ENCODE results near the gene CD209.
"Not testable (repeated sequence)": the region's sequence is repeated elsewhere in the genome, so short reads cannot be mapped to it uniquely, and the experiment has no call there.

Gene CD209

DNA sequence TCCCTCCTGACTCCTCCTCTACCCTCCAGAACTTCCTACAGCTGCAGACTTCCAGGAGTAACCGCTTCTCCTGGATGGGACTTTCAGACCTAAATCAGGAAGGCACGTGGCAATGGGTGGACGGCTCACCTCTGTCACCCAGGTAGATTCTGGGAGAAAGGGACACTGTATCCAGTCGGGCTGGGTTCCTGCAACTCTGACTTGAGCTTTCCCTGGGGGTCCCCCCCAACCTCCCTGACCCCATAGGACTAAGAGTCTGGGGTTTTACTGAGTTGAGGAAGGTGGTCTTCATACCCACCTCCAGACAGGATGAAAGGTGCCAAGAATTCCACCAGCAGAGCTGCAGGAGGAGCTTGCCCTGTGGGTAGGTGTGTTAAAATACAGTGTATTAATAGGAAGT lies 20.2 kb upstream of the CD209 start:
- DNase-seq (ENCODE audit: low read depth): no peak

DNA sequence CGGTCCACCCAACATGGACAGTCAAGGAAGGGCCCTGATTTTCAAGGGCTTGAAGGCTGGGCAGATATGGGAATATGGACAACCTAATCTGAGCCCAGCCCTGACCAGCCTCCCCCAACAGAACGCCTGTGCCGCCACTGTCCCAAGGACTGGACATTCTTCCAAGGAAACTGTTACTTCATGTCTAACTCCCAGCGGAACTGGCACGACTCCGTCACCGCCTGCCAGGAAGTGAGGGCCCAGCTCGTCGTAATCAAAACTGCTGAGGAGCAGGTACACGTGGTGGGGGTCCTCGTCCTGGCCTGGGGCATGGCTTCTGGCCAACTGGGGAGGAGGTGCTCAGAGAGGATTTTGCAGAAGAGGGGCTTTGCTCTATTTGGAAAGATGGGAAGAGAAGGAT lies 19.2 kb upstream of the CD209 start:
- DNase-seq (ENCODE audit: low read depth): no peak

DNA sequence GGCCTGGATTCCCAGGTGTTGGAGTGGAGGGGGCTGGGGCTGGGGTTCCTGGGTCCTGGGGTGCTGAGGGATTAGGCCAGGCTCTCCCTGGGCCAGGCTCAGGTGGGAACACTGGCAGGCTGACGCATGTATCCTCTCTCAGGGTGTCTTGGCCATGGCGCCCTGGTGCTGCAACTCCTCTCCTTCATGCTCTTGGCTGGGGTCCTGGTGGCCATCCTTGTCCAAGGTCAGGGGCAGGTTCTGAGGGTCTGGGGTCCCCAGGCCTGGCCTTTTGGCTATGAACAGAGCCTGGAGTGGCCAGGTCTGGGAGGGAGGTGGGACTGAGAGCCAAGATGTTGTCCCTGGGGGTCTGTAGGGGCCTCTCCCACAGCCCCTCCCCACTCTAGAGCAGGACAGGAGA lies 17.7 kb upstream of the CD209 start:
- DNase-seq (ENCODE audit: low read depth): not testable (repeated sequence)

DNA sequence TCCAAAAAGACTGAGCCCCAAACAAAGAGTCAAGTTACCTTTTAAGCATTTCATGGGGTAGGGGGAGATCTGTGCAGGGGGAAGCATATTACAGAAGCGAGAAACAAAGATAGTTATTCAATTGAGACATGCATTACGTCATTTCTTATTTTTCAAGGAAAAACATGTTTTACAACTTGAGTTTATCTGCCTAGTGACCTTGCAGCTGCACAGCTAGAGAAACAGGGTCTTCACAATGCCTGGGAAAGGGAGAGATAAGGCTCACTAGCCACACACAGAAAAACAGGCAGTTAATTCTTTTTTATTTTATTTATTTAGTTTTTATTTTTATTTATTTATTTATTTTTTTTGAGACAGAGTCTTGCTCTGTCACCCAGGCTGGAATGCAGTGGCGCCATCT lies 16.8 kb upstream of the CD209 start:
- not testable (repeated sequence) for DNase-seq (ENCODE audit: low read depth)

DNA sequence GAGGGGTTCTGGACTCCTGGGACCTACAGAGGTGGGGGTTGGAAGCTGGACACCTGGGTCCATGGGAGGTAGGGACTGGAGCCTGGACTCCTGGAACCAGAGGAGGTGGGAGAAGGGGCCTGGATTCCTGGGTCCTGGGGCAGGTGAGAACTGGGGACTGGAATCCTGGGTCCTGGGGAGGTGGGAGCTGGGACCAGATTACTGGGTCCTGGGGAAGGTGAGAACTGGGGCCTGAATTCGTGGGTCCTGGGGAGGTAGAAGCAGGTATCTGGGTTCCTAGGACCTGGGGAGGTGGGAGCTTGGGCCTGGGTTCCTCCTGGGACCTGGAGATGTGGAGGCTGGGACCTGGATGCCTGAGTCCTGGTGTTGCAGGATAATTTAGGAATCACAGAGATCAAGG lies 16.4 kb upstream of the CD209 start:
- DNase-seq (ENCODE audit: low read depth): no peak

DNA sequence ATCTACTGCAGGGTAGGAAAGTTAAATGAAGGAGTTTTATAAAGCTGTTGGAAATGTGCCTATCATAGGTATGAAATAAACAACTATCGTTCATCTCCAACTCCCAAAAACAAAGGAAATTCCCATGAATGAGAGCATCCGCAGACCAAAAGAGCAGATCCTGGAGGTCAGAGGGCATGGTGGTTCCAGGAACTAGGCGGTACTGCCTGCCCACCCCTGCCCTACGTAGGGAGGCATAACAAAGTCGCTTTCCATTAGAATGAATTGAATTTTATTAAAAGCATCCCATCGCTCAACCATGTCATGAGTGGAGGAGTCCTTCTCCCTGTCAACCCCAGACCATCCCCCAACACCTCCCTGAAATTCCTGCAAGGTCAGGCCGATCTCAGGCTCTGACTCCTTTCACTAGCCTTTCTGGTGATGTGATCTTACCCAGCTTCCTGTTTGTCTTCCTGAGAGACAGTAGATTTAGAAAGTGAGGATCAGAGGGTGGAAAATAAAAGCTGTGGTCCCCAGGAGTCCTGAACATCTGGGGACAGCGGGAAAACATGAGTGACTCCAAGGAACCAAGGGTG lies 15.5 kb upstream of the CD209 start, which contains the start of gene CLEC4M:
CLEC4M (plus strand) TSS at position 525 of the 575 bp plus-strand sequence; CDS start at position 549, 24 bp downstream.
- DNase-seq (ENCODE audit: low read depth): no peak

DNA sequence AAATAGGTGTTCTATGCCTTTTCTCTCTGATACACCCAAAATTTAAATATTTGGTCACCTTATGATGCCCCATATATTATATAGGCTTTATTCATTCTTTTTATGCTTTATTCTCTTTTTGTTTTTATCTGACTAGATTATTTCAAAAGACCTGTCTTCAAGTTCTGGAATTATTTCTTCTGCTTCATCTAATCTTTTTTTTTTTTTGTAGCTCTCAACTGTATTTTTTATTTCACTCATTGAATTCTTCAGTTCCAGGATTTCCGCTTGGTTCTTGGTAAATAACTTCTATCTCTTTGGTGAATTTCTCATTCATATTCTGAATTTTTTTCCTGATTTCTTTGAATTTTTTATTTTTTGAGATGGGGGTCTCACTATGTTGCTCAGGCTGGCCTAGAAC lies 11.8 kb upstream of the CD209 start:
- DNase-seq (ENCODE audit: low read depth): no peak

DNA sequence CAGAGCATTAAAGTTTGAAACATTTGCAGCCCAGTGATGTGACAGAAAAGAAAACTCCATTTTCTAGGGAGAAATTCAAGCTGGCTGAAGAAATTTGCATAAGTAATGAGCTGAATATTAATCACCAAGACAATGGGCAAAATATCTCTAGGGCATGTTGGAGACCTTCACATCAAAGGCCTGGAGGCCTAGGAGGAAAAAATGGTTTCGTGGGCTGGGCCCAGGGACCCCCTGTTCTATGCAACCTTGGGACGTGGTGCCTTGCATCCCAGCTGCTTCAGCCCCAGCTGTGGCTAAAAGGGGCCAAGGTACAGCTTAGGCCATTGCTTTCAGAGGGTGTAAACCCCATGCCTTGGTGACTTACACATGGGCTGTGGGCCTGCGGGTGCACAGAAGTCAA lies 10.0 kb upstream of the CD209 start:
- DNase-seq (ENCODE audit: low read depth): no peak

DNA sequence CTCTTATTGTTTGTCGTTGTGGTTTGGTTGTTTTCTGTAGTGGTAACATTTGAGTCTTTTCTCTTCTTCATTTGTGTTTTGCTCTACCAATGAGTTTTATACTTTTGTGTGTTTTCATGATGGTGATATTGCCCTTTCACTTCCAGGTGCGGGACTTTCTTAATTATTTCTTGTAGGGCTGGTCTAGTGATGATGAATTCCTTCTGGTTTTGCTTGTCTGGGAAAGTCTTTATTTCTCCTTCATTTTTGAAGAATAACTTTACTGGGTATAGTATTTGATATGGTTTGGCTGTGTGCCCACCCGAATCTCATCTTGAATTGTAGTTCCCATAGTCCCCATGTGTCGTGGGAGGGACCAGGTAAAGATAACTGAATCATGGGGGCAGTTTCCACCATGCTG lies 8.9 kb upstream of the CD209 start:
- no peak for DNase-seq (ENCODE audit: low read depth)

DNA sequence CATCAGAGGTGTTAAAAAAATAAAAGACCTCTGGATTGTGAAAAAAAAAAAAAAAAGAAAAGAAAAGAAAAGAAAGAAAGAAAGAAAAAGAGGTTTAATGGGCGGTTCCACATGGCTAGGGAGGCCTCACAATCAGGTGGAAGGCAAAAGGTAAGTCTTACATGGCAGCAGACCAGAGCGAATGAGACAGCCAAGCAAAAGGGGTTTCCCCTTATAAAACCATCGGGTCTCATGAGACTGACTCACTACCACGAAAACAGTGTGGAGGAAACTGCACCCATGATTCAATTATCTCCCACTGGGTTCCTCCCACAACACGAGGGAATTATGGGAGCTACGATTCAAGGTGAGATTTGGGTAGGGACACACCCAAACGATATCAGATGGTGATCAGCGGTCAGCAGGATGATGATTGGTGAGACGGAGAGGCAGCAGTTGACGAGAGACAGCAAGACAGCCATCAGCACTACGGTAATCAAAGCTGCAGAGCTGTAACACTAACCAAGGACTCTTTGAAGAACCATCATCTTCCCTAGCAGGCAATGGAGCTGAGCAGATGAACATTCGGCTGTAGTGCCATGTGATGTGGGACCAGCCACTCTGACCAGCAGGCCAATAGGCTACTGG lies 3.9 kb upstream of the CD209 start:
- DNase-seq (ENCODE audit: low read depth): no peak

DNA sequence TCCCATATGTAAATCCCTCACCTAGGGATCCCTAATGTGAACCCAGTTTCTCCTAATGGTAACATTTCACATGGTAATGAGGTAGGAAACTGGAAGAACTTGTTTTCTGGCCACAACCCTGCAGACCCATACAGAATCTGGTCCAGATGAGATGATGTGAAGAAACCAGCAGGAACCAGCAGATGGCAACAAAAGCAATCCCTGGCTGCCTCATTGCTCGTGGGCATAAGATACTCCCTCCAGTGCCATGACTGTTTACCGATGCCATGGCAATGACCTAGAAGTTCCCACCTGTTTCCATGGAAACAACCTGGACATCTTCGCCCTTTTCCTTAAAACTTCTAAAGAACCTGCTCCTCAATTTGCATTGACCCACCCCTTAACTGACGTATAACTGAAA lies 1.4 kb upstream of the CD209 start:
- DNase-seq (ENCODE audit: low read depth): no peak

DNA sequence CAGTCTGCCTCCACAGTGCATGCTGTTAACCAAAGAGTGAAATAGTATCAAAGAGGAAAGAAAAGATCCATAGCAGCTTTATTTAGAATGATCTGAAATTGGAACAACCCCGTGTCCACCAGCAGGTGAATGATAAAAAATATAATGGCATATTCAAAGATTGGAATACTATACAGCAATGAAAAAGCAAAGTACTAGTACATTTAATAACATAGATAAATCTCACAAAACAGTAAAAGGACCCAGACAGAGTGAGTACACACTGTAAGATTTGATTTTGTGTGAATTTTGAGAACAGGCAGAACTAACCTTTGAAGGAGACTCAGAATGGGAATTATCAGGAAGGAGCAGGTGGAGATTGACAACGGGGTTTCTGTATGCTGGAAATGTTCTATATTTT lies 837 bp upstream of the CD209 start:
- DNase-seq (ENCODE audit: low read depth): no peak

DNA sequence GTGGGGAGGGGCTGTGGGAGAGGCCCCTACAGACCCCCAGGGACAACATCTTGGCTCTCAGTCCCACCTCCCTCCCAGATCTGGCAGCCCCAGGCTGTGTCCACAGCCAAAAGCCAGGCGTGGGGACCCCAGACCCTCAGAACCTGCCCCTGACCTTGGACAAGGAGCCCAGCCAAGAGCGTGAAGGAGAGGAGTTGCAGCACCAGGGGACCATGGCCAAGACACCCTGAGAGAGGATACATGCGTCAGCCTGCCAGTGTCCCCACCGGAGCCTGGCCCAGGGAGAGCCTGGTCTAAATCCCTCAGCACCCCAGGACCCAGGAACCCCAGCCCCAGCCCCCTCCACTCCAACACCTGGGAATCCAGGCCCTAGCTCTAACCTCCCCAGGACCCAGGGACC lies 1.0 kb downstream of the CD209 start:
- DNase-seq (ENCODE audit: low read depth): not testable (repeated sequence)

DNA sequence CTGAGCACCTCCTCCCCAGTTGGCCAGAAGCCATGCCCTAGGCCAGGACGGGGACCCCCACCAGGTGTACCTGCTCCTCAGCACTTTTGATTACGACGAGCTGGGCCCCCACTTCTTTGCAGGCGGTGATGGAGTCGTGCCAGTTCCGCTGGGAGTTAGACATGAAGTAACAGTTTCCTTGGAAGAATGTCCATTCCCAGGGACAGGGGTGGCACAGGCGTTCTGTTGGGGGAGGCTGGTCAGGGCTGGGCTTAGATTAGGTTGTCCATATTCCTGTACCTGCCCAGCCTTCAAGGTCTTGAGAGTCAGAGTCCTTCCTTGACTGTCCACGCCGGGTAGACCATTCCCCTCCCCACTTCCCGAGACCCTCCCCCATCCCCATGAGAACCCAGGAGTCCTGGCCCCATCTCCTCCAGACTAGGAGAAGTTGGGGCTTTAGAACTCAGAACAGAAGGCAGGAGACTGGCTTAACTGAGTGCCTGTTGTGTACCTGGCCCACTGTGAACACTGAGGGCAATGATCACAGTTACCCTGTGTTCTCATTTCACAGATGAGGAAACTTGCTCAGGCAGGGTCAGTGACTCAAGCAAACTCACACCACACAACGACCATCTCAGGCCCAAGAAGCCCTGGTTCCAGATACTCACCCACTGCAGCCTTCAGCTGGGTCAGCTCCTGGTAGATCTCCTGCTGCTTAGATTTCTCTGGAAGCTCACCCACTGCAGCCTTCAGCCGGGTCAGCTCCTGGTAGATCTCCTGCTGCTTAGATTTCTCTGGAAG lies 2.3 kb downstream of the CD209 start:
- no peak for DNase-seq (ENCODE audit: low read depth)

DNA sequence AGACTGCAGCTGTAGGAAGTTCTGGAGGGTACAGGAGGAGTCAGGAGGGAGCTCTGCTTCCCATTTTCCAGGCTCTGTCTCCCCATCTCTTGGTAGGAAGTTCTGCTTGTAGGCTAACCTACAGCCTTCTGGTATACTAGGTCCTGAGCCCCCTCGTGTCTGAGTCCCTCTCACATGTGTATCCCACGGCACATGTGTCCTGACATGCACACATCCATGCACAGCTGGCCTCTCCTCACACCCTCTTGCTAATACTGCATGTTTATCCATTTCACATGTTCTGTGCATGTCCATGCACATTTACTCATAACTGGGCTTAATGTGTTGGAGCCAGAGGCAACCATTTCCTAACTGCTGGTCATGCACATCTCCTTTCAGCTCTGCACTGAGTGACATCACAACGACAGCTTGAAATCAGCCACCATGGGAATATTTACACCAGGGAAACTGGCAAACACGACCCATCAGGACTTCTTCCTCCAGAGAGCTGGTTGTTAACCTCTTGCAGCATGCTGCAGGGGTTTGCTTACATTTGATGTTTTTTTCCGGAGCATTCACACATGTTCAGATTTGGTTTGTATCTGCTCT lies 3.0 kb downstream of the CD209 start:
- no peak for DNase-seq (ENCODE audit: low read depth)

DNA sequence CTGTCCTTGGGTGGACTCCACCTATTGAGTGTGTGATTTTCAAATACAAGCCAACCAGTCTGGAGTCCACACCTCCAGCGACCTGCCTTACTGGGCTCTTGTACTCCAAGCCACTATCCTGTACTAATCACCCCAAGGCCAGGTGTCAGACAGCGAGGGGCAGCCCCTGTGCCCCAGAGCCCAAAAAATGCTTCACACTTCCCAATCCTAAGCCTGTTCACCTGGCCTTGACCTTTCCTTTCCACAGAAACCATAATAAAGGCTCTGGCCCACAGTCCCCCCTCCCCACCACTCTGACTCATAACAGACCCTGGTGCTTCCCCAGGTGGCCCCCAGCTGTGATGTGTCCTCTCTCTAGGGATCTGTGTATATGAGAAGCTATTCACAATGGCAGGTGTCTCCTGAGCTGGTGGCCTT lies 3.9 kb downstream of the CD209 start:
- no peak for DNase-seq (ENCODE audit: low read depth)

DNA sequence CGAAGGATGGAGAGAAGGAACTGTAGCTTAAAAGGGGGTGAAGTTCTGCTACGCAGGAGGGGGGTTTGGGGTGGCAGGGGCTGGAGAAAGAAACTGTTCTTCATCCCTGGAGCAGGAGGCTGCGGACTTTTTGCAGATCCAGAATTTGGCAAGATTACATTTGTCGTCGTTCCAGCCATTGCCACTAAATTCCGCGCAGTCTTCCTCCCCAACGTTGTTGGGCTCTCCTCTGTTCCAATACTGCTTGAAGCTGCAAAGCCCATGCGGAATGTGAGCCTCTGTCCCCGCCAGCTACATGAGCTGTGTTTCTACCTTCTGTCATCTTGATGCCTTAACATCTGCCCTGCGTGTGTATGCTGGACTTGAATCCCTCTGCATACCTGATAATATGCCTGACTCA lies 4.3 kb downstream of the CD209 start:
- no peak for DNase-seq (ENCODE audit: low read depth)

DNA sequence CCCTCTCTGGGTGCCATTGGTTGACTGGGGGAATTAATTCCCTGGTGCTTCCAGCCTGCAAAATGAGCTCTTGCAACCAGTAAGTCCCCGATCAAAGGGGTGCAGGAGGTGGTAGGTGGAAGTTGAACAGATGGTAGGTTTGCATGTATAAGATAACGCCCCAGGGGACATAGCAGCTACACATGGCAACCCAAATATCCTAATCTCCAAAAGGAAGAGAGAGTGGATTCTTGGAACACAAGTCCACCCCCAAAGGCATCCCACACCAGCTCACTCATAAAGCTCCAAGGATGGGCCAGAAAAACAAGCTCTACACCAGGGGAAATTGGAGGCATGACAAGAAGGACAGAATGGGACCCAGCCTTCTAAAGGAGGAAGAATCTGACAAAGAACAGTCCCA lies 4.8 kb downstream of the CD209 start:
- DNase-seq (ENCODE audit: low read depth): no peak

DNA sequence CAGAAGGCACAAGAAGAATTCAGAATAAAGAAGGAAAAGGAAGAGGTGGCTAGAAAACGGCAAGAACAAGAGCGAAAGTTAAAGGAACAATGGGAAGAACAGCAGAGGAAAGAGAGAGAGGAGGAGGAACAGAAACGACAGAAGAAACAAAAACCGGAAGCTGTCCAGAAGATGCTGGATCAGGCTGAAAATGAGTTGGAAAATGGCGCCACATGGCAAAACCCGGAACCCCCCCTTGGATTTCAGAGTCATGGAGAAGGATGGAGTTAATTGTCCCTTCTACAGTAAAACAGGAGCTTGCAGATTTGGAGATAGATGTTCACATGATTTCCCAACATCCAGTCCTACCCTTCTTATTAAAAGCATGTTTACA lies 6.7 kb downstream of the CD209 start:
- DNase-seq (ENCODE audit: low read depth): no peak

DNA sequence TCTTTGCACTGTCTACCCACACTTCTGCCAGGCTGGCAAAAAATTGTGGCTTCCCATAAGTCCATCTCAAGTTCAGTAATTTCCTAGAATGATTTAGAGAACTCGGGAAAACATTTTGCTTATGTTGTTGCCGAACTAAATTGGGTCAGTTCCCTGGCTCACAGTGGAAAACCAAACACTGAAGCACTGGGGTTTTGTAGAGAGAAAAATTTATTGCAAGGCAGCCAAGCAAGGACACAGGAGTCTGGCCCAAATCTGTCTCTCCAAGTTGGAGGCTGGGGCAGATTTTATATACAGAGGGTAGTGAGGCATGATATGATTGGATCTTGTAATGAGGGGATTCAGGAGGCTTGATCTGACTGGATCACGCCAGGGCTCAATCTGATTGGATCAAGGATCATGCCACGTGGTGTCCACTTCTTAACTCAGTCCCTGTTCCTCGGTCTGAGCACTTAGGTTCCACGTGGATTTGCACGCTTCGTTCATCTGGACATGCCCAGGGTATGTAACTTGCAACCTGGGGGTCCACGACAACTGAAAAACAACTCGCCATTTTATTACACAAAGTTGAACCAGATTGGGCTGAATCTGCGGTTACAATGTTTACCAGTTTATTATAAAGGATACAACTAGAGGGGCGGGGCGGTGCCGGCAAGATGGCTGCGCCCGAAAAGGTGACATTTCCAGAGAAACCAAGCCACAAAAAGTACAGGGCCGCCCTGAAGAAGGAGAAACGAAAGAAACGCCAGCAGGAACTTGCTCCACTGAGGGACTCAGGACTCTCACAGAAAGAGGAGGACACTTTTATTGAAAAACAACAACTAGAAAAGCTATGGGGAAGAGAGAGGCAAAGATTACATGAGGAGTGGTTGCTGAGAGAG lies 7.3 kb downstream of the CD209 start:
- no peak for DNase-seq (ENCODE audit: low read depth)

DNA sequence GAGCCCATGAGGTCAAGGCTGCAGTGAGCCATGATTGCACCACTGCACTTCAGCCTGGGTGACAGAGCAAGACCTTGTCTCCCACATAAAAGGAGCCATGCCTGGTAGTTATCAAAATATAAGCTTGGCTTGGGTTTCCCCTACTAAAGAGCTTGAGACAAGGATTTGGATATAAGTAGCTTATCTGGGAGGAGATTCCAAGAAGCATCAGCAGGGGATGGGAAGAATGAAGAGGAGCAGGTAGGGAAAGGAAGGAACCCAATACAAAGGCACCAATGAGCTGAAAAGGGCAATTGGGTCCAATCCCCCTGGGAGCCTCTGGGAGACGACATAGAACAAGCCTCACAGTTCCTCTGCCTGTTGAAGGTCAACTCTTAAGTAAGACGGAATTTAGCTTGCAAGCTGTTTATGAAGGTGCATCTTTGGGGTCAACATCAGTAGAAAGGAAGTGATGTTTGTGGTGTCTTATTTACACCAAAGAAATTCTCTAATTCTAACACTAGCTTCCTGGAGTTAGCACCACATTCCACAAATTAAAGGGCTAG lies 8.1 kb downstream of the CD209 start:
- DNase-seq (ENCODE audit: low read depth): no peak

DNA sequence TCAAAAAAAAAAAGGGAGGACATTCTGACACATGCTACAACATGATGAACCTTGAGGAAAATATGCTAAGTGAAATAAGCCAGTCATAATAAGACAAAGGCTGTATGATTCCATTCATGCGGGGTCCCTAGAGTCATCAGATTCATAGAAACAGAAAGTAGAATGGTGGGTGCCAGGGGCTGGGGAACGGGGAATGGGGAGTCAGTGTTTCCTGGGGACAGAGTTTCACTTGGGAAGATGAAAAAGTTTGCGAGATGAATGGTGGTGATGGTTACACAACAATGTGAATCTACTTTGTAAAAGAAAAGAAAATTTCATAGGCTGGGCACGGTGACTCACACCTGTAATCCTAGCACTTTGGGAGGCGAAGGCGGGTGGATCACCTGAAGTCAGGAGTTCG lies 9.3 kb downstream of the CD209 start:
- no peak for DNase-seq (ENCODE audit: low read depth)
